ENCODE measurements around the gene NCK2.

Gene NCK2

DNA sequence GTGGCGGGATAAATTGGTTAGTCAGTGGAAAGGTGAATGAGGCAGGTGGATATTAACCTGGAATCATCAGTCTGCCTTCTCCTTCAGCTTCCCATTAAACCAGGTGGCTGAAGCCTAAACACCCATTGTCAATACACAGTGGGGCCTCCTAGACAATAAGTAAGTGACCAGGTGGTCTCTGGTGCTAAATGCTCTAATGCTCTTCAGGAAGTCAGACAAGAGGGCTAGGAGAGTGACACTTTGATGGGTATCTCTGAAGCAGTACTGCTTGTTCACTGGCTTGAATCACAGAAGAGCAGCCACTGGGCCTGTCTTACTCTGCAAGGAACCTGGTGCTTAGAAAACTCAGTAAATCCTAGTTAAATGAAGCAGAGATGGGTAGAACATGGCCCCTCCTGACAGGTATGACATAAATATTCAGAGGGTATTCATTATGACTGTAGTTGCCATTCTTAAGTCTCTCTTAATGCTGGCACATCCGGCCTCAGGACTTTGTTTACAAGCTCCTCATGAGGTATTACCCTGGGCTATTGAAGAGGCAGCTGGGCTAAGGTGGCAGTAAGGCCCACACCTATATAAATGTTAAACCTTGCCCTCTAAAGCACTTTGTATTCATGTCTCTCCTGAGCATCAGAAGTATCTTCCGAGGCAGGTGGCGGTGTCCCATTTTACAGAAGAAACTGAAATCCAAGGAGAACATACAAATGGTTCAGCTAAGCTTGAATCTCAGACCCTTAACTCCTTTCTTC is 104.9 kb downstream of the NCK2 start:
- no peak overlapping the region for H3K4me3 ChIP-seq (ENCODE audit: low read depth, low read length)
- in situ Hi-C loops (cut with HindIII; ENCODE audit: low pct_ligation_motif_present, low sequenced_read_pairs) = no loop called here
- DNase-seq = no peak
- H3K36me3 ChIP-seq (replicated peaks) = no peaks in the 10 kb centered on the region
- TF ChIP-seq, protein P1, sequence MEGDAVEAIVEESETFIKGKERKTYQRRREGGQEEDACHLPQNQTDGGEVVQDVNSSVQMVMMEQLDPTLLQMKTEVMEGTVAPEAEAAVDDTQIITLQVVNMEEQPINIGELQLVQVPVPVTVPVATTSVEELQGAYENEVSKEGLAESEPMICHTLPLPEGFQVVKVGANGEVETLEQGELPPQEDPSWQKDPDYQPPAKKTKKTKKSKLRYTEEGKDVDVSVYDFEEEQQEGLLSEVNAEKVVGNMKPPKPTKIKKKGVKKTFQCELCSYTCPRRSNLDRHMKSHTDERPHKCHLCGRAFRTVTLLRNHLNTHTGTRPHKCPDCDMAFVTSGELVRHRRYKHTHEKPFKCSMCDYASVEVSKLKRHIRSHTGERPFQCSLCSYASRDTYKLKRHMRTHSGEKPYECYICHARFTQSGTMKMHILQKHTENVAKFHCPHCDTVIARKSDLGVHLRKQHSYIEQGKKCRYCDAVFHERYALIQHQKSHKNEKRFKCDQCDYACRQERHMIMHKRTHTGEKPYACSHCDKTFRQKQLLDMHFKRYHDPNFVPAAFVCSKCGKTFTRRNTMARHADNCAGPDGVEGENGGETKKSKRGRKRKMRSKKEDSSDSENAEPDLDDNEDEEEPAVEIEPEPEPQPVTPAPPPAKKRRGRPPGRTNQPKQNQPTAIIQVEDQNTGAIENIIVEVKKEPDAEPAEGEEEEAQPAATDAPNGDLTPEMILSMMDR (IDR thresholded peaks at IDR 0.05; ENCODE audit: low read depth, low read length, missing control alignments) = no peak
- no peaks in the 10 kb centered on the region for H3K27me3 ChIP-seq (replicated peaks)
- H3K27ac ChIP-seq = no peak overlapping the region

DNA sequence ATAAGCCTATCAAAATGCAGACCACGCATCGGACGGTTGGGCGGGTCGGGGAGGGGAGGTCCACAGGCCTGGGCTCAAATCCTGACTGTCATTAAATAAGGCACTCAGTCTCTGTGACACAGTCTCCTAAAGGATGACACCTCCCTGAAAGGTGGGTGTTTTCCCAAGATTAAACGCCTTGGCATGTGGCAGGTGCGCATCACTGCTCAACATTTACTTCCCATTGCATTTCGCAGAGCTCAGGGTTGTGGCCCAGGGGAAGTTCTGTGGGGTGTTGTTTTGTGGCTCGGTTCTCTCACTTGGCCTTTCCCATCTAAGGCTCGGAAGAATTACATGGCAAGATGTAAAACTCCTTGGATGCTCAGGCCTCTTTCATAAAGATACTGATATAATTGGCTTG is 107.4 kb downstream of the NCK2 start:
- in situ Hi-C loops (cut with HindIII; ENCODE audit: low pct_ligation_motif_present, low sequenced_read_pairs) = no loop called here
- no peak for DNase-seq
- H3K27ac ChIP-seq = no peak overlapping the region
- TF ChIP-seq, protein P1 (IDR thresholded peaks at IDR 0.05; ENCODE audit: low read depth, low read length, missing control alignments) = no peak
- no peaks in the 10 kb centered on the region for H3K27me3 ChIP-seq (replicated peaks)
- no peak overlapping the region for H3K4me3 ChIP-seq (ENCODE audit: low read depth, low read length)
- no peaks in the 10 kb centered on the region for H3K36me3 ChIP-seq (replicated peaks)

DNA sequence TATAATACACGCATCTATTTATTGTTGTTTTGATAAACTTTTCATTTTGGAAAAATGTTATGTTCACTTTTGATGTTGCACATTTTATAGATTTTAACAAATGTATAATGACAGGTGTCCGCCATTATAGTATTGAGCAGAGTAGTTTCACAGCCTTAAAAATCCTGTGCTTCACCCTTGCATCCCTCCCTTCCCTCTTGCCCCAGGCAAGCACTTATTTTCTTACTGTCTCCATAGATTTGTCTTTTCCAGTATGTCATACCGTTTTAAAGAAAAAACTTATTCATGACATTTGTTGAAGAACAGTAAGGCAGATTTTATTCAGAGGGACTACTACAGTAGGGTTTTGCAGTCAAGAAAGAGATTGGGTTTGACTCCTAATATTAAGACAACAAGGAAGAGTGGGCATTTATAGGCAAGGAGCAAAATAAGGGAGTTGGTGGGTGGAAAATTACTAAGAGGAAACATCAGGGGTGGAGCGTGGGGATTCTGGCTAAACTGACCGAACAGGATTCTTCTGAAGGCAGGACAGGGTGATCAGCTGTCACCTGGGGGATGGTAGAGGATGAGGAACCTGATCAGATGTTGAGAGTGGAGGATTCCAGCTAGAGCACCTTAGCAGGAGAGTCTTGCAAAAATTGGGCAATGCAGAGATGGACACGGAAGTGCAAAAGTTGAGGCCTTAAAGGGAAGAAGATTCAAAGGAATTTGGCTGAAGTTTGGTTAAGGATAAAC is 108.8 kb downstream of the NCK2 start:
- Histone ChIP-seq H3K27ac (no peak overlapping the region), H3K36me3 (replicated peaks) (no peaks in the 10 kb centered on the region), H3K4me3 (ENCODE audit: low read depth, low read length) (no peak overlapping the region), H3K27me3 (replicated peaks) (no peaks in the 10 kb centered on the region)
- no peak for DNase-seq
- TF ChIP-seq, protein P1 (IDR thresholded peaks at IDR 0.05; ENCODE audit: low read depth, low read length, missing control alignments) = no peak
- in situ Hi-C loops (cut with HindIII; ENCODE audit: low pct_ligation_motif_present, low sequenced_read_pairs) = no loop called here

DNA sequence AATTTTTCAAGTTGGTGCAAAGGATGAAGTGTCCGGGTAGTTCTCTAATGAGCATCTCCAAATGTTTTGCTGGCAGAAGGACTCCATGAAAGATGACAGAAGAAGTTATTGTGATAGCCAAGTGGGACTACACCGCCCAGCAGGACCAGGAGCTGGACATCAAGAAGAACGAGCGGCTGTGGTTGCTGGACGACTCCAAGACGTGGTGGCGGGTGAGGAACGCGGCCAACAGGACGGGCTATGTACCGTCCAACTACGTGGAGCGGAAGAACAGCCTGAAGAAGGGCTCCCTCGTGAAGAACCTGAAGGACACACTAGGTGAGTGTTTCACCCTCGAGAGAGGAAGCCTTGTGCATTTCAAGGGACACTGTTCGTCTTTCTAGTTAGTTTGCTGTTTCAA is 110.3 kb downstream of the NCK2 start:
- TF ChIP-seq, protein P1 (IDR thresholded peaks at IDR 0.05; ENCODE audit: low read depth, low read length, missing control alignments) = no peak
- no peaks in the 10 kb centered on the region for H3K27me3 ChIP-seq (replicated peaks)
- in situ Hi-C loops (cut with HindIII; ENCODE audit: low pct_ligation_motif_present, low sequenced_read_pairs) = no loop called here
- no peak overlapping the region for H3K4me3 ChIP-seq (ENCODE audit: low read depth, low read length)
- no peak overlapping the region for H3K27ac ChIP-seq
- no peaks in the 10 kb centered on the region for H3K36me3 ChIP-seq (replicated peaks)
- DNase-seq = no peak

DNA sequence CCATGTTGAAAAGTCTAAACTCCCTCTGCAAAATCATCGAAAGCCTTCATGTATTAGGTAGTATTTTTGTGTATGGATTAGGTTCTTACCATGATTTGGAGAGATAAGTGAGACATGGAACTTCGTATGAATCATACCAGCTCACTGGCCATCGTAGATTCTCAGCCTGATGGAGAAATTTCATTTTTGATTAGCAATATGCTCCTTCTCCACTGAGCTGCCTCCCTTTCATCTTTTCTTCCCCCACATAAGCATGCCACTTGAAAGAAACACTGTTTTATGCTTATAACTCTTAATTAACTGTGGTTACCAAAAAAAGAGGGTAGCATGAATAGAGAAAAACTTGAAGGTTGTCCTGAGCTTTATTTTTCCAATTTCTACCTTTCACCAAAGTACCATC is 111.9 kb downstream of the NCK2 start:
- no peak for DNase-seq
- no peaks in the 10 kb centered on the region for H3K27me3 ChIP-seq (replicated peaks)
- TF ChIP-seq, protein P1 (IDR thresholded peaks at IDR 0.05; ENCODE audit: low read depth, low read length, missing control alignments) = no peak
- in situ Hi-C loops (cut with HindIII; ENCODE audit: low pct_ligation_motif_present, low sequenced_read_pairs) = no loop called here
- H3K36me3 ChIP-seq (replicated peaks) = no peaks in the 10 kb centered on the region
- H3K4me3 ChIP-seq (ENCODE audit: low read depth, low read length) = no peak overlapping the region
- no peak overlapping the region for H3K27ac ChIP-seq

All from brain microvascular endothelial cell (primary cell).